Parathyroid adenoma (tissue), 2 donors: ENCODE results near the gene ST8SIA1.

Source experiments
- H2AFZ ChIP-seq: fragments of 300-600 bp; sonication (generic); one replicate; pipeline ENCODE4 v1.7.0; 2017; ENCODE audit warnings: antibody characterized with exemption, mild to moderate bottlenecking
- H3K27ac ChIP-seq: fragments of 300-600 bp; sonication (generic); one replicate; pipeline ENCODE4 v1.7.0; 2017
- H3K27me3 ChIP-seq: fragments of 300-600 bp; sonication (generic); one replicate; pipeline ENCODE4 v1.7.0; 2017; ENCODE audit warnings: low read length; ENCODE audit not compliant: control insufficient read depth, insufficient read depth
- H3K36me3 ChIP-seq: fragments of 300-600 bp; sonication (generic); one replicate; pipeline ENCODE4 v1.7.0; 2017; ENCODE audit warnings: low read length; ENCODE audit not compliant: control insufficient read depth, insufficient read depth
- H3K4me1 ChIP-seq: fragments of 300-600 bp; sonication (generic); one replicate; pipeline ENCODE4 v1.7.0; 2017; ENCODE audit warnings: control low read depth
- H3K4me2 ChIP-seq: fragments of 300-600 bp; sonication (generic); one replicate; pipeline ENCODE4 v1.7.0; 2017; ENCODE audit warnings: low read length
- H3K4me3 ChIP-seq: fragments of 300-600 bp; sonication (generic); one replicate; pipeline ENCODE4 v1.7.0; 2017; ENCODE audit warnings: low read depth, low read length
- H3K79me2 ChIP-seq: fragments of 300-600 bp; sonication (generic); one replicate; pipeline ENCODE4 v1.7.0; 2017; ENCODE audit warnings: control low read depth
- H3K9ac ChIP-seq: fragments of 300-600 bp; sonication (generic); one replicate; pipeline ENCODE4 v1.7.0; 2017; ENCODE audit warnings: mild to moderate bottlenecking
- H3K9me3 ChIP-seq: fragments of 300-600 bp; sonication (generic); one replicate; pipeline ENCODE4 v1.7.0; 2017; ENCODE audit warnings: low read length; ENCODE audit not compliant: control insufficient read depth
- TF ChIP-seq, protein P1 (sequence below): fragments of 300-600 bp; sonication (generic); IDR thresholded peaks from one replicate; pipeline ENCODE4 v1.7.0; 2017; ENCODE audit warnings: antibody characterized with exemption, mild to moderate bottlenecking
- donor health status: primary hyperparathyroidism.

Gene ST8SIA1

DNA sequence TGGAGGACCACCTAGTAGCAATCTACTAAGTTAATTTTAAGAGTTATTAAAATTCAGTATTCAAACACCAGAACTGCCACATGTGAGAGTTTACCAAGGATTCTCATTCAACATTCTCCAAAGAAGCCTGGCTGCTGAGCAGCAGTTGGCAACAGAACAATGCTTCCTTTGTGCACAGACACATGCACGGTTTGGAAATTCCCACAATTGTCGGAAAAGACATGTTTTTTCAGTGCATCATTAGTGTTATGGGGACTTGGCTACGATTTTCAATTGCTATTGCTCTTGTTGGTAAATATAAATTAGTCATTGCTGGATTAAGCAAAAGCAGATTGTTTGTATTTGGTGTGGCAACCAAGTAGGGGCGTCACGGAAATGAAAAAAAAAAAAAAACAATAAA is 22.2 kb downstream of the ST8SIA1 start:
- H3K4me2 ChIP-seq = no peak overlapping the region
- no peaks in the 10 kb centered on the region for H3K9me3 ChIP-seq
- no peak overlapping the region for H3K4me3 ChIP-seq
- H3K27ac ChIP-seq = no peak overlapping the region
- H3K9ac ChIP-seq = no peak overlapping the region
- no peaks in the 10 kb centered on the region for H3K36me3 ChIP-seq
- H2AFZ ChIP-seq = no peak overlapping the region
- TF ChIP-seq, protein P1, sequence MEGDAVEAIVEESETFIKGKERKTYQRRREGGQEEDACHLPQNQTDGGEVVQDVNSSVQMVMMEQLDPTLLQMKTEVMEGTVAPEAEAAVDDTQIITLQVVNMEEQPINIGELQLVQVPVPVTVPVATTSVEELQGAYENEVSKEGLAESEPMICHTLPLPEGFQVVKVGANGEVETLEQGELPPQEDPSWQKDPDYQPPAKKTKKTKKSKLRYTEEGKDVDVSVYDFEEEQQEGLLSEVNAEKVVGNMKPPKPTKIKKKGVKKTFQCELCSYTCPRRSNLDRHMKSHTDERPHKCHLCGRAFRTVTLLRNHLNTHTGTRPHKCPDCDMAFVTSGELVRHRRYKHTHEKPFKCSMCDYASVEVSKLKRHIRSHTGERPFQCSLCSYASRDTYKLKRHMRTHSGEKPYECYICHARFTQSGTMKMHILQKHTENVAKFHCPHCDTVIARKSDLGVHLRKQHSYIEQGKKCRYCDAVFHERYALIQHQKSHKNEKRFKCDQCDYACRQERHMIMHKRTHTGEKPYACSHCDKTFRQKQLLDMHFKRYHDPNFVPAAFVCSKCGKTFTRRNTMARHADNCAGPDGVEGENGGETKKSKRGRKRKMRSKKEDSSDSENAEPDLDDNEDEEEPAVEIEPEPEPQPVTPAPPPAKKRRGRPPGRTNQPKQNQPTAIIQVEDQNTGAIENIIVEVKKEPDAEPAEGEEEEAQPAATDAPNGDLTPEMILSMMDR = no peak
- no peaks in the 10 kb centered on the region for H3K27me3 ChIP-seq
- H3K79me2 ChIP-seq = peaks cover 5% of the 10 kb centered on the region
- H3K4me1 ChIP-seq = no peaks in the 10 kb centered on the region

DNA sequence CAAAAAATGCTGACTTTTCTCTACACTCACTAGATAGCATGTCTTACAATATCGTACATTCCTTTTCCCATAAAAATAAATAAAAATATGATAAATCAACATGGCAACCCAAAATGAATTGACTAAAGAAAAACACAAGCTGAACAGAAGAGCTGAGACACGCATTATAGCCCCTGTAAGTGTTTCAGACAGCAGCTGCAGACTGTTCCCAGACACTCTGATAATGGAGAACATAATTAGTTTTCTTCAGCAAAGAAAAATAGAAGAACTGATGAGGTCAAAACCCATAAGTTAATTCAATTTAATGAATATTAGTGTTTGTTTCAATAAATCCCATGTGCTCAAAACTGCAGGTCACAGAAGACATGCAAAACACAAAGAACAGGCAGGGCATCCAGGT is 23.8 kb downstream of the ST8SIA1 start:
- Histone ChIP-seq H3K4me1 (no peaks in the 10 kb centered on the region), H3K9me3 (no peaks in the 10 kb centered on the region), H3K27me3 (no peaks in the 10 kb centered on the region), H3K4me2 (no peak overlapping the region), H3K9ac (no peak overlapping the region), H3K27ac (no peak overlapping the region), H2AFZ (no peak overlapping the region), H3K4me3 (no peak overlapping the region), H3K79me2 (peaks cover 5% of the 10 kb centered on the region), H3K36me3 (no peaks in the 10 kb centered on the region)
- TF ChIP-seq, protein P1 = no peak

DNA sequence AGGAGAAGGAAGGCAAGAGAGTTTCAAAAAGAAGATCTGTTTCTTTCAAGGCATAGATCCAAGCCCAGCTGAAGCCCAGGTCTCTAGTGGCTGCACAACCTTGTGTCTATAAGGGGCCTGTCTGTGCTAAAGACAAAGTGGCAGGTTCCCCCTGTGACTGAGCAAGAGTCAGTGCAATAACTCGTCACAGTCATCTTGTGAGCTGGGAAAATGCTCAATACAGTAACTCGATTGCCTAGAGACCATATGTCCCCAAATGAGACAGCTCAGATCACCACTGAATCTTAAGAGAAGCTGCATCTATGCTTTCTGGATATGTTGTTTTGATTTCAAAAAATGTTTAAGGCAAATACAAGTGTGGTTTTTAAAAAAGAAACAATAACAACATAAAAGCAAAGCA is 24.2 kb downstream of the ST8SIA1 start:
- H3K27ac ChIP-seq = no peak overlapping the region
- H3K79me2 ChIP-seq = peaks cover 5% of the 10 kb centered on the region
- H3K4me1 ChIP-seq = no peaks in the 10 kb centered on the region
- no peak overlapping the region for H3K4me2 ChIP-seq
- no peak overlapping the region for H3K9ac ChIP-seq
- no peaks in the 10 kb centered on the region for H3K36me3 ChIP-seq
- H3K4me3 ChIP-seq = no peak overlapping the region
- no peaks in the 10 kb centered on the region for H3K27me3 ChIP-seq
- H2AFZ ChIP-seq = no peak overlapping the region
- TF ChIP-seq, protein P1 = no peak
- no peaks in the 10 kb centered on the region for H3K9me3 ChIP-seq

DNA sequence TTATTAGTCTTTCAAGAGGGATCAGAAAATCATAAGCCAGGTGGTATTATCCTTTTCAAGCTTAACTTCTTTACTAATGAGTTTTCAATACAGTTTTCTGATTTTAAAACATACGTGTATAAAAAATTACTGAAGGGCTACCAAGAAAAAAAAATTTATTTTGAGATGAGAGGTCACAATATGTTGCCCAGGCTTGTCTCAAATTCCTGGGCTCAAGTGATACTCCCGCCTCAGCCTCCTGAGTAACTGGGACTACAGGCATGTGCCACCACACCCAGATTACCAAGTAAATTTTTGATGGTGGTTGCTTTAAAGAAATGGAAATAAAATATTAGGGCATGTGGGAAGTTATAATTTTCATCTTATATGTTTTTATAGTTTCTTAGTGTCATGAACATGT is 26.7 kb downstream of the ST8SIA1 start:
- Histone ChIP-seq H3K9ac (no peak overlapping the region), H3K9me3 (no peaks in the 10 kb centered on the region), H3K79me2 (no peaks in the 10 kb centered on the region), H3K27ac (no peak overlapping the region), H3K4me2 (no peak overlapping the region), H3K27me3 (no peaks in the 10 kb centered on the region), H3K4me3 (no peak overlapping the region), H2AFZ (no peak overlapping the region), H3K4me1 (no peaks in the 10 kb centered on the region), H3K36me3 (no peaks in the 10 kb centered on the region)
- TF ChIP-seq, protein P1 = no peak

DNA sequence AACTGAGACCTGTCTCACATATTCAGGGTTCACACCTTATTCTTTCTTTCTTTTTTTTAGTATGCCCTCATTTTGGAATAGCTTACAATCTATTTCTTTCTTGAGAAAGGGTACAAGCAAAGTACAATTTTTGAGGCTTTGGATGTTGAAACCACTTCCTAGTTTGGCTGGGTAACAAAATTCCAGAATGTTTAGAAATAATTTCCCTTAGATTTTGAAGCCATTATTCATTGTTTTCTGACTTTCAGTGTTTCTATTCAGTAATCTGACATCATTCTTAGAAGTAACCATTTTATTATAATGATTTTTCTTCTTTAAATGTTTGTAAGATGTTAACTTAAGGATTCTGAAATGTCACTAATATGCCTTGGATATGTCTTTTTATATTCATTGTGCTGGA is 28.2 kb downstream of the ST8SIA1 start:
- Histone ChIP-seq H3K9me3 (no peaks in the 10 kb centered on the region), H3K79me2 (no peaks in the 10 kb centered on the region), H3K27me3 (no peaks in the 10 kb centered on the region), H3K9ac (no peak overlapping the region), H3K36me3 (no peaks in the 10 kb centered on the region), H3K27ac (no peak overlapping the region), H3K4me3 (no peak overlapping the region), H3K4me2 (no peak overlapping the region), H3K4me1 (no peaks in the 10 kb centered on the region), H2AFZ (no peak overlapping the region)
- TF ChIP-seq, protein P1 = no peak
